ENCODE results near the gene SLIT1.
"Not testable (repeated sequence)": the region's sequence is repeated elsewhere in the genome, so short reads cannot be mapped to it uniquely, and the experiment has no call there.

SLIT1 gene

DNA sequence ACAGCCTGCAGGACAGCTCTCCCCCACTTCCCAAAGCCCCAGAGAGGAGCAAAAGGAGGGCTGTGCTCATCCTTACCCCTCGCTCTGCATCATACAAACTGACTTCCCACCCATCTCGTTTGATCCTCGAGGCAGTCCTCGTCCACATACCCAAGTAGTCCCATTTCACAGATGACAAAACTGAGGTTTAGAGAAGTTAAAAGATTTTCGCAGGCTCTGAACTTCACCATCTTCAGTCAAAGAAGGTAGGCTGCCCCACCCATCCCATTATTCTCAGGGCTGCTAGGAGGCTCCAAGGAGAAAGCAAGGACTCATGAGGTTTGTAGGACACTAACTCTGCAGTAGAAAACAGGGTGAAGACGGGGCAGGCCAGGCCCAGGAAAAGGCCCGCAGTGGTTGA is 147.1 kb downstream of the SLIT1 start:
- no peak for DNase-seq

DNA sequence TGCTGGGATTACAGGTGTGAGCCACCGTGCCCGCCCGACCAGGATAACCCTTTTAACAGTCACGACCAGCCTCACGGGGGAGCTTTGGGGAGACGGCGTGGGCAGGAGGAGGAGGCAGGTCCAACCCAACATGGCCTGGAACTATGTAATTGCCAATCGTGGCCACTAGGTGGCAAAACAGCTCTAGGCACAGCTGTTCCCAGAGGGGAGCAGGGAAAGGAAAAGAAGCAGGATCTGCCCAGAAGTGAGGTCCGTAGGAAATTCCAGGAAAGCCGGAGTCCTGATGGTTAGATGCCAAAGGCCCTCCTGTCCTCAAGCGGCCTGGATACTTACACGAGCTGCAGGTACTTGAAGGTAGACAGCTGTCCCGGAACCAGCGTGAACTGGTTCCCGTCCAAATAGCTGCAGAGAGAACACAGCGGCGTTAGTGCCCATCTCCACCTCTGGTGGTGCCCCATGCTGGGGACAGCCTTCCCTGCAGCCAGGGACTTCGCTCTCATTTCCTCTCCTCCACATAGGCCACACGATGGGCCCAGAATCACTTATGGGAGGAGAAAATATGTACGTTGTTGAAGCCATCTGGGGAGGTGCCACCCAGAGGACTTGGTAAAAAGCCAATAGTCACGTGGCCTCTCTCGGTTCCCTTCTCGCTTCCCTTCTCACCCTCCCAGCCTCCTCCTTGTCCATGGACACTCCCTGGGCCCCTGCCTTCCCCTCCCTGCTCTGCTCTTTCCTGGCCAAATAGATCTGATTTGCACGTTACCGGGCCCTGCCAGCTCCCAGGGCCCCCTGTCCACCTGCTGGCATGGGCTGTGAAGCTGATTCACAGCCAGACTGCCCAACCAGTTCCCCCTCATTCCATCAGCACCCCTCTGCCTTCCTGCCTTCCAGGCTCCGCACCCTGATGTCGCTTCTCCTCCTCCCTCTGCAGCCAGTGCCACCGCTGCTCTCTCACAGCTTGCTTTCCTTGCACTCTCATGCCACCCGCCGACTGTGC is 148.1 kb downstream of the SLIT1 start:
- peak; percentile 89 for DNase-seq

DNA sequence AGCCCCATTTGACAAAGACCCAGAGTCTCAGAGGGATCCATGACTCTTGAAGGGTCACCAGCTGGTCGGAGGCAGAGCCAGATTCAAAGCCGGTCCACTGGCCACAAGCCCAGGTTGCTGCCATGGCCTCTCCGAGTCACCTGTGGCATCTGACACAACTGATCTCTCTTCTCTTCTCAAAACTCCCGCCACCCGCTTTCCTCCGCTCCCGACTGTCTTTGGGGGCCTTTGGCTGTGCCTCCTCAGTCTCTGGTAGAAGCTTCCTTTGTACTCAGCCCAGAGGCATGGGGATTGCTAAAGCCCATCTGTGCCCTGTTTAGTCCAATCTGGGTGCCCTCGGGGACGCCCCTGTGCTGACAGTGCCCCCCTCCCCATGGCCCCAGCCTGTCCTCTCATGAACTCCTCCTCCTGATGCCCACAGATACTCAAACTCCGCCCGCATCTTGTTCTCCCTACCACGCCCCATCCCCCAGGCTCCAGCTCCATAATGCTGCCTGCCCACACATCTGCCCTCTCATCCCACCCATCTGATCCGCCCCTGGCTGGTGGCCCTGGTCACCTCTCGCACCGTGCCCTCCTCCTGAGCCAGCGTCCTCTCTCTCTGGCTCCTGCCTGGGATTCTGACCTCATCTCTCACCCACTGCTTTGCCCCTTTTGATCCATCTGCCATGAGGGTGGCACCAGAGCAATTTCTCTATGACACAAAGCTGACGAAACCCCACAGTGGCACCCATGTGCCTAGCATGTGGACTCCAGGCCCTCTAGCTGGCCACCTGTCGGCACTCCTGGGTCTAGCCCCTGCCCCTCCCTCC is 150.6 kb downstream of the SLIT1 start:
- DNase-seq: no peak

DNA sequence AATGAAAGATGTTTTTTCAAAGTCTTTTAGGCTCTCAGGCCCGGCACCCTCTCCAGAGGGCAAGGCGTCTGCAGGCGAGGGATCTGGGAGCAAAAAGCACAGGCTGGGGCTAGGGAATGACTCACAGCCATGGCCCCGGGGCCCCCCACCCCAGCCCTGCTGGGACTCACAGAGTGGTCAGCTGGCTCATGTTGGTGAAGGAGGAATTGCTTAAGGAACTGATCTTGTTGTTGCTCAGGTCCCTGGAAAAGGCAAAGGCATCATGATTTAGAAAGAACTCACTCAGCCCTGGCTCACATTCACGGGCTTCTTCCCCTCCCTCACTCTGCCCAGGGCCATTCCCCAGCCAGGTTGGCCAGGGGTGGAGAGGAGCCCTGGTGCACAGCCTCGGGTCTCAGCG is 151.5 kb downstream of the SLIT1 start:
- no peak for DNase-seq

DNA sequence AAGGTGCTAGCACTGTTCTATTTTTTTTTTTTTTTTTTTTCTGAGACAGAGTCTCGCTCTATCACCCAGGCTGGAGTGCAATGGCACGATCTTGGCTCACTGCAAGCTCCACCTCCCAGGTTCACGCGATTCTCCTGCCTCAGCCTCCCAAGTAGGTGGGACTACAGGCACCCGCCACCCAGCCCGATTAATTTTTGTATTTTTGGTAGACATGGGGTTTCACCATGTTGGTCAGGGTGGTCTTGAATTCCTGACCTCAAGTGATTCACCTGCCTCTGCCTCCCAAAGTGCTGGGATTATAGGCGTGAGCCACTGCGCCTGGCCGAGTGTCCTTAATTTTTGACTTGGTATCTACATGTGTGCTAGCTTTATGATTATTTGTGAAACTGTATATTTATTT is 151.9 kb downstream of the SLIT1 start:
- not testable (repeated sequence) for DNase-seq

DNA sequence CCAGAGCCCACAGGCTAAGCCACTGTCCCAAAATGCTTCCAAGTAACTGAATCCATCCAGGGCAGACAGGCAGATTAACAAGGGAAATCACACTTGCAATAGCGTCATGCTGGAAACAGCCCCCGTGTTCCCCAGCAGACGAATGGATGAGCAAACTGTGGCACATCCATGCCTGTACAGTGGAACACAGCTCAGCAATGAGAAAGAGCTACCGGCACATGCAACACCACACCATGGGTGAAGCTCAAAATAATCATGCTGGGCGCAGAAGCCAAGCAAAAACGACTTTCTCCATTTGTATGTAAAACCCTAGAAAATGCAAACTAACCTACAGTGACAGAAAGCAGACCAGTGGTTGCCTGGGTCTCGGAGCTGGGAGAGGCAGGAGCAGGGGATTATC is 153.1 kb downstream of the SLIT1 start:
- DNase-seq: no peak

DNA sequence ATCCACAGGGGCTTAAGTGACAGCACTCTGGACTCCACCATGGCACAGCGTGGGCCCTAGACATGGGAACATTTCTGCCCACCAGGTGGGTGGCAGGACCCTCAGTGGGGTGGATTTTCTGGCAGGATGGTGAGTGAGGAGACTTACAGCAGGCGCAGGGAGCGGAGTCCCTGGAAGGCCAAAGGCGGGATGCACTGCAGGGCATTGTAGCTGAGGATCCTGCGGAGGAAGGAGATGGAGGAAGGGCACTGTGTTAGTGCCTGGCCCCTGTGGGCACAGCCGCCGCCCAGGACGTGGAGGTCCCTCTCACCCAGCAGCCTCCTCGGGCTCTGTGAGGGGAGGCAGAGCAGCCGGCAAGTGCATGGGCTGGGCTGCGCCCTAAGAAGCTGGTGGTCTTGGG is 154.3 kb downstream of the SLIT1 start:
- DNase-seq: no peak

DNA sequence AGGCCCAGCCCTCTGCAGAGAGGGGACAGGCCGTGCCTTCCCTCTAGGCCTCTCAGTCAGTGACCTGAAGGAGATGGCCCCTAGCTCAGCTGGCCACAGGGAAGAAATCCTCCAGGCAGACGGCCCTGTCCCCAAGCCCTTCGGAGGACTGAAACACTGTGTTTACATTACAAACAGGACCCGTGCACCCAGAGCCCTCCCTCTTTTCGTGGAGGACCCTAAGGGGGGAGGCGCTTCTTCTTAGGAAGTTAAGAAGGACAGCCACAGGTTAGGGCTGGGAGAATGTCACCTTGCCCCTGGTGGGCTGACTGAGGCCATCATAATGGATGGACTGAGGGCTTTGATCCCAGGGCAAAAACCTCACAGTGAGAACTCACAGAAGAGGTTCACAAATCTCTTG is 154.9 kb downstream of the SLIT1 start:
- DNase-seq: no peak

DNA sequence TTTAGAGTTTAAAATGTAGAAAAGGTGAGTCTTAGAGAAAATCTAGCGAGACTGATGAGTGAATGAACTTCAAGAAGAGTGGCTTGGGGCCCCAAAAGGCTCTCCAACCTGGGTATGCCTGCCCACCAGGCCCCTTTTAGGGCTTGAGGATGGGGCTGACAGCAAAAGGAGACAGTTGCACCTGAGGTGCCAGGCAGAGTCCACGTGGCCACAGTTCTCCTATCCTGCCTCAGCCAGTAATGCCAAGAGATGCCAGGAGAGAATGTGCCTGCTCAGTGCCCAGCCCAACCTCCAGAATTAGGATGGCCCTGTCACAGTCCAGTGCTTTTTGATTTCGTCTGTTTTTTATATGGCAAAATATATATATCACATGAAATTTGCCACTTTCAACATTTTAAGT is 156.5 kb downstream of the SLIT1 start:
- DNase-seq: no peak

DNA sequence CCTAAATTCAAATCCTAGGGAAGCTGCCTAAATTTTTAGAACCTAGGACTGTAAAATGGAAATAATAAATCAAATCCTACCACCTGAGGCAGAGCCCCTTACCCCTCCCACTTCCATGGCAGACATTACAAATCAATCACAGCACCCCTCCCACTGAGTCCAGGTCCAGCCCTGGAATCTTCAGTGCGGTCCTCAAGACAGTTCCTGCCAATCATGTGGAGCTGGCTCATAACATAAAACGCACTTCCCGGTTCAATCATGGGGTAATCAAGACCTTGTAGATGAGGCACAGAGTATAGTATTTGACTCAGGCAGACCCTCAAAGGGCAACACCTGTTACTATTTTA is 157.0 kb downstream of the SLIT1 start:
- DNase-seq: no peak

DNA sequence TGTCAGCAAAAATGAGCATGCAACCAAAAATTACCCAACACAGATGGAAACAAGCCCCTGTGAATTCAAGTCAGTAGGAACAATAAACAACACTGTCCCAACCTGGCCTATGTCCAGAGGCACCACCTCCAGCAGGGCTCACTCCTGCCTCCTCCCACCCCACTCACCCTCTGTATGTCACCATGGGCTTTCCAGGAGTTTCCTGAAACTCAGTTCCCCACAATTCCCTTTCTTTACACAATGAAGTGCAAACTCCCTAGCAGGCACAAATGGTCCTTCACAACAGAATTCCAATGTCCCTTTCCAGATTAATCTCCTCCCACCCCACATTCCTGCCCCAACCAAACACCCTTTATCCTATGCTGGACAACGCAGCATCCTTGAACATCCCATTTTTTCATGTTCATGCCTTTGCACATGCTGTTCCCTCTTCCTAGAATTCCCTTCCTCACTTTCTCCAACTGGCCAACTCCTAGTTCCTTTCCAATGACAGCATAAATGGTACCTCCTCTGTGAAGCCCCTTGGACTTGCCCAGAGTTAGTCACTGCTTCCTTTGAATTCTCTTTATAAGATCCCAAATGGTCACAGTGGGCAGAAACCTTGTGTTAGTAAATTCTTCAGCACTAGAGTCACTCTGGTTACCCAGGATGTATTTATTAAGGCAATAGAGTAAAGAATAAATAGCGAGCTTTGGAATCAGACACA is 157.5 kb downstream of the SLIT1 start:
- no peak for DNase-seq

DNA sequence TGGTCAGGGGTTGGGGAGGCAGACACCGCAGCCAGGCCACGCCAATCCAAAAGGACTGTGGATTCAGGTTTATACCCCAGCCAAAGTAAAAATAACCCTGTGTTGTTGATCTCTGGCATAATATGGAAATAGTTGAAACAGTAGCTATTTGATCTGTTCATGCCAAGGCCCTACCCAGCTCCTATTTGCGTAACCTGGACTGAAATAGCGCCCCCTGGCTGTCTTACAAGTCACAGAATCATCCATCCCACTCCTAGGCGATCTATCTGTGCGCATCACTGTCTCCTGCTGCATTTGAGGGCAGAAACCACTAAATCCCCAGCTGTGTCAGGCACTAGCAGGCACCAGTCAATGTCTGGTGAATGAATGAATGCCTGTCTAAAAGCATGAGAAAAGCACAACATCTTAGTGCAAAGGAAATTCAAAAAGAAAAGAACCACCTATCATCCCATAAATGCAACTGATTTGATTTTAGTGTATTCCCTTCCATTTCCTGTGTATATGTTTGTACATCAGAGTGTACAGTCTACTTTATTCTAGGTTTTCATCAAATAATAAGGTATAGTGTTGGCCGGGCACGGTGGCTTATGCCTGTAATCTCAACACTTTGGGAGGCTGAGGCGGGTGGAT is 160.0 kb downstream of the SLIT1 start:
- peak; percentile 78 for DNase-seq

DNA sequence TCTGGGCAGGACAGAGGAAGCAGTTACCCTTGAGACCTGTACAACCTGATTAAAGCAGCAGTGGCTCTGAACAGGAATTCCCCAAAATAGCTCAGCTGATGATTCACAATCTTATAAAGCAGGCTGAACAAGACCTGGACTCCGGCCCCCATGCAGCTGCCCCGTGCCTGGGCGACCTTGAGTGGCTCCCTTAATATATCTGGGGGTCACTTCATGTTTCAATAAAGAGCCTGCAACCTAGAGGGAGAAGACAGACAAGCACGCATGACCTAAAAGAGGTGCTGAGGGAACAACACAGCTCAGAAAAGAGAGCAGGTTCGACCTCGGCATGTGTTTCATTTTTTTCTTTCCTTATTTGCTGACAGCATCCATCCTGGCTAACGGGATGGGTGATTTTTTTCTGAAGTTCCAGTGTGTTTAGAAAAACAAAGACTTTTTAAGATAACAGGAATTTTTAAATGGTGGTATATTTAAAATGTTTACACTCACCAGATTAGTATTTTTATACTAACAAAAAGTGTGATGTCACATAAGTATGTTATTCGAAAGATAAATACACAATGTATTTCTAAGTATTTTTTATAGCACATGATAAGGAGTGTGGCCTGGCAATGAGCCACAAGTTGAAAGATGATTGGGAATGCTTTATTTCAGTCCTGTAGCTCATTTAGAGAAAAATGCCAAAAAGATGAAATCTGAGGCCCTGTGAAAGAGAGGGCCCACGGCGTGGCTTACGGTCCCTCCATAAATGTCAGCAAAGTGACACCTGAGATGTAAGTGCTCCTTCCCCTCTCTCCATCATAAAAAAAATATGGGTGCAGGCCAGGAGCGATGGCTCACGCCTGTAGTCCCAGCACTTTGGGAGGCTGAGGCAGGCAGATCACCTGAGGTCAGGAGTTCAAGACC is 161.3 kb downstream of the SLIT1 start:
- DNase-seq: peak; percentile 31

DNA sequence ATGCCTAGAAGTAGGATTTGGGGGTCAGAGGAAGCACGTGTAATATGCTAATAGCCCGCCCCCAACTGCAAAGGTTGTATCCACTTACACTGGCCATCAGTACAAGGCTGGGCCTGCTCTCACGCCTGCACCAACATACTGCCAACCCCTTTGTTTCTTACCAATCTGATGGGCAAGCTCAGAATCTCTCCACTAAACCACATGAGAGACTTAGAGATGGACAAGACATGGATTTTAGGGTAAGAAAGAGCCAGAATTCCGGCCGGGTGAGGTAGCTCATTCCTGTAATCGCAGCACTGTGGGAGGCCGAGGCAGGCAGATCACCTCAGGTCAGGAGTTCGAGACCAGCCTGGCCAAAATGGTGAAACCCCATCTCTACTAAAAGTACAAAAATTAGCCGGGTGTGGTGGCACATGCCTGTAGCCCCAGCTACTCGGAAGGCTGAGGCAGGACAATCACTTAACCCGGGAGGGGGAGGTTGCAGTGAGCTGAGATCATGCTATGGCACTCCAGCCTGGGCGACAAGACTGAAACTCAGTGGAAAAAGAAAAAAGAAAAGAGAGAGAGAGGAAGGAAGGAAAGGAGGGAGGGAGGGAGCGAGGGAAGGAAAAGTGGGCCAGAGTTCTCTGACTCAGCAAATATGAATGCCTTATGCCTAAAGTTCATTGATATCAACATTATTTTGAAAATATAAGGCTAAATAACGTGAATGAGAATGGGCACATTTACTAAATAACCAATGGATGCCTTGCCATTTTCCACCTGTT is 162.2 kb downstream of the SLIT1 start:
- DNase-seq: no peak

DNA sequence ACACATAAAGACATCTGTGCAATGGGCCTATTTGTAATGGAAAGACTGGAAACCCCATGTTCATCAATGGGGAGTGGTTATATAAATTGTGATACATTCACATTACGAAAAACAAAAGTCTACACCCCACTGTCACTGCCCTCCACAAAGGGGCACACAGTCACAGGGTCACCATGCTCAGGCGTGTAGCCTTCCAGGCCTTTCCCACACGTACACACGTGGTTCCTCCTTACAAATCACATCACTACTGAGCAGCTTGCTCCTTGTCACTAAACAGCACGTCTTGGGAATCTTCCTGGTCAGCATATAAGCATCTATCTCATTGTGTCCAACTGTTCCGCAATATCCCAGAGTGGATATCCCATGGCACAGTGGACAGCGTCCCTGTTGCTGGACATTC is 163.1 kb downstream of the SLIT1 start:
- DNase-seq: no peak

DNA sequence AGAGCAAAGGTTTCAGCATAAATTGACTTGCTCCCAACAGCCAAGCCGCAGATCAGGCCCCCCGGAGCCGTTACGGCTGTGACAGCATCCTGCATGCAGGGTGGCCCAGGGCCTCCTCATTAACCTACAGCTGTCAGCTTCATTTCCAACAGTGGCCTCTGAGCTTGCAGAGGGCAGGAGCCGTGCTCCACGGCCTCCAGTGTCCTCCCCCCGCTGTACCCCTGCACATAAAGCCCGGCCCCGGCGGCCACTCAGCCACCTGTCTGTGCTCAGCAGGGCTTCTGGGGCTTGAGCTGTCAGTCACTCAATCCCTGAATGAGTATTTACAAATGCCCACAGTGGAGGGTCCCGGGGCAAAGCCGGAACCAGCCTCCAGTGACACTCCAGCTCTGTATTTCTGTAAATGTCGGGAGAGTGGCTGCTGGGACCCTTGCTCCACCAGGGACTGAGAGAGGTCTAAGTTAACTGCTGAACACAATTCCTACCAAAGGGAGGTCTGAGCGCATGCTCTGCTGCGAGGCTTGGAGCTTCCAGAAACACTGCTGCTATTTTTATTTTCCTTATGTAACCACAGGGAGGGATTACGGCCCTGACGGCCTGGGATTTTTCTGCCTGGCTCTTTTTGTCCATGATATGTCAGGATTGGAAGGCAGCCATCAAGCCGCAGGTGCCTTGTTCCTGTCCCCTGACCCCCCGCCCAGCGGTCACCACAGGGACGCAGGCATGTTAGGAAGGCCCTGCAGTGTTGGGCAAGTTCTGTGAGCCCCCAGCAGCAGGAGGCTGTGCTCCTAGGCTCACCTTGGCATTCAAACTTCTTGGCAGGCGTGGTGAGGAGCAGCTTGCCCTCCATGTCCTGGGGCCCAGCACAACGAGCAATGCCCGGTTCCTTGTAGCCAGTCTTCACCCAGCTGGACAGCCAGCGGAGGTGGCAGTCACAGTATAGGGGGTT is 165.0 kb downstream of the SLIT1 start:
- DNase-seq: no peak

DNA sequence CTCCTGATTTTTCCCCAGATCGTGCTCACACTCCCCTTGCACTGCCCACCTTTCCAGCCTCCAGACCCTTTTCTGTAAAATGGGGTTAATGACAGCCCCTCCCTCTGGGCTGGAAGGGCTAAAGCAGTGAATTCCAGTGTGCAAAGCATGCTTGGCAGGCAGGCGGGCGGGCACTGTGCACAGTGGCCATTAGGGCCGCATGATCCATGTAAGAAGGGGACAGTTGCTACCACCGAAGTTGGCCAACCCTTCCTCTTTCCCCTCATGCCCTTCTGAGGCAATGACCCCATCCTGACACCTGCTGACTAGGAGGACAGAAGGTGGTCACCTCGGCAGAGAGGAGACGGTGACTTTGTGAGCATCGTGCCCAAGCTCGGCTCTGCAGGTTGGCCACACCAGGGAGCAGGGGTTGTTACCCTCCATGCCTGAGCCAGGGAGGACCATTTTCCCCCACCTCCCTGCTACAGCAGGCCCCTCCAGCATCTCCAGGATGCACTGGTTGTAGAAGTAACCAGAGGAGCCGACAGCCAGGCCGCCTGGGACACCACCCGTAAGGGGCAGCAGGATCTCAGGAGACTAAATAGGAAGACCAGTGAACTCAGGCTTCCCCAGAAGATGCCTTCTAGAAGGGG is 166.4 kb downstream of the SLIT1 start:
- no peak for DNase-seq

DNA sequence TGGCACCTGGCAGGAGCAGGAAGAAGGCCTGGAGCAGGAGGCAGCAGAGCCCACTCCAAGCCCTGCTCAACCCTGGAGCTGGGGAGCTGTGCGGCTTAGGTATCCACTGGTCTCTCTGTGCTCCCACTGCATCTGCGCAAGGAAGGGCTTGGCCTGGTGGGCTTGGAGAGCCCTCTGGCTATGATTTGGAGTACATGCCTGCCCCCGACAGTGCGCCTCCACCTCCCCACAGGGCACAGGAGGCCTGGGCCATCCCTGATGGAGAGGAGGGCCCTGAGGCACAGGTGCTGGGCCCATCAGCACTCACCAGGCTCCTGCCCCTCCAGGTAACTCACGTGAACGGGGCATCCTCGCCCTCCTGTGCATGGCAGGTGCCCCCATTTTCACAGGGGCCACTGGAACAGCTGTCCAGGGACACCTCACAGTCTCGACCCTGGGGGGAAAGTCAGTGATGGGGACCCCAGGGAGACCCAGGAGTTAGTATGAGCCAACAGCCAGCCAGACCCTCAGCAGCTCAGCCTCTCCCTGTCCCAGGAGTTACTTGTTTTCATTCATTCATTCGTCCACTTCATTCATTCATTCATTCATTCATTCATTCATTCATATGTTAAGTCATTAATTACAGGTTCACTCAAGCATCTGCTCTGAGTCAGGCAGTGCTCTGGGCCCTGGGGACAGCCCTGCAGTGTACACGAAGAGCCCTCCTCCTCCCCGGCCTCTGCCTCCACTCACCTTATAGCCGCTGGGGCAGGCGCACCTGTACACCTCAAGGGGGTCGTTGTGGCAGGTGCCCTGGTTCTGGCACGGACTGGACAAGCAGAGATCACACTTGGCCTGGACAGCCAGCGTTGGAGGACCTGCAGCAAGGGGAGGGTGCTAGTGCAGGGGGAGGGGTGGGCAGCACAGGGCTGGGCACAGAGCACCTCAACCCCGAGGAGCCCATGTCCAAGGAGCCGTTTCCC is 167.2 kb downstream of the SLIT1 start:
- no peak for DNase-seq

Data from OCI-M1 (cell line).